Esophagus squamous epithelium (tissue), 5 donors: ENCODE measurements around the gene PLK4. TPM values are rescaled to one million over a fixed set of nuclear protein-coding genes. Genes with fewer than 3 reads are reported as not detected.

Experiments
- DNase-seq: peaks from one replicate; lab custom pipeline; 2025; lab: John Stamatoyannopoulos, UW
- H3K27ac ChIP-seq, 4 donors: fragments of 200-600 bp; sonication (generic); one replicate each; pipeline ENCODE4 v1.5.1; 2016 to 2019; ENCODE audit warnings: mild to moderate bottlenecking in 1 of 4
- H3K27me3 ChIP-seq, 4 donors: fragments of 200-600 bp; sonication (generic); 1 replicate in 3 of 4; 2 replicates in 1 of 4; pipeline versions ENCODE4 v1.5.1 to v1.6.0; 2017 to 2021; ENCODE audit warnings: antibody characterized with exemption in 1 of 4
- H3K36me3 ChIP-seq, 3 donors: fragments of 200-600 bp; sonication (generic); one replicate each; pipeline ENCODE4 v1.5.1; 2016 to 2019
- H3K4me1 ChIP-seq, 3 donors: fragments of 200-600 bp; sonication (generic); one replicate each; pipeline ENCODE4 v1.5.1; 2017 to 2019
- H3K4me3 ChIP-seq, 4 donors: fragments of 200-600 bp; sonication (generic); 1 replicate in 3 of 4; 2 replicates in 1 of 4; pipeline ENCODE4 v1.5.1; 2016 to 2019; ENCODE audit warnings: mild to moderate bottlenecking in 2 of 4, moderate library complexity in 1 of 4
- H3K9me3 ChIP-seq, 3 donors: fragments of 200-600 bp; sonication (generic); one replicate each; pipeline ENCODE4 v1.5.1; 2016 to 2019
- CTCF ChIP-seq, 6 experiments: fragments of 450-650 bp in 4 of 6; fragments of 200-600 bp in 2 of 6; sonication (generic) in 2 of 6; IDR thresholded peaks; one replicate each; pipeline ENCODE4 v1.5.1; 2016 to 2019; ENCODE audit warnings: antibody characterized with exemption in 6 of 6, mild to moderate bottlenecking in 4 of 6, moderate library complexity in 4 of 6
- POLR2A ChIP-seq, 4 donors: fragments of 450-650 bp; IDR thresholded peaks; one replicate each; pipeline ENCODE4 v1.6.1; 2017; ENCODE audit warnings: antibody characterized with exemption in 4 of 4, mild to moderate bottlenecking in 4 of 4, moderate library complexity in 3 of 4
- WGBS, 2 donors: methylation state at CpG; one replicate each; pipeline ENCODE4 v1.1.5; 2018; 5-methylcytosine and 5-hydroxymethylcytosine counted together
- intact Hi-C: fragments of 100-400 bp; cut with DNase I; formaldehyde crosslinking; loops from one replicate; pipeline ENCODE4 v1.15.0; 2022
- total RNA-seq, 4 donors: library from RNA; depleted of rRNA; stranded (reverse); fragments of >200 nt; gene quantifications; one replicate each; pipeline ENCODE4 v1.1.0, GENCODE V29; 2016
- donor health status: DM: yes; HTN: yes; CAD: no.

PLK4 gene
- total RNA-seq, result 10 to 100 TPM in 2 of 4 donors, 1 to 10 TPM in 2; 3.5 to 15.1 (median 8.3) TPM

GRCh38 chr4:127880763-127881562, at the start of gene PLK4:
TSS of gene PLK4 (plus strand) at chr4:127880893. CDS start at chr4:127881135, 242 bp downstream.
- TF ChIP-seq POLR2A (IDR thresholded peaks at IDR 0.05) (peak in 2 of 4 donors; percentile 62 to 76), CTCF (IDR thresholded peaks at IDR 0.05) (no peak)
- H3K4me3 ChIP-seq, result peak within 1 kb of the TSS; percentile 74 to 93 (median 76)
- H3K27ac ChIP-seq, result peak within 1 kb of the TSS; percentile 84 to 95 (median 89)
- H3K27me3 ChIP-seq, result no peaks in the 10 kb centered on the region
- intact Hi-C loops, result no loop called here
- peaks cover 0 to 3% (median 0%) of the 10 kb centered on the region in 3 donors for H3K36me3 ChIP-seq
- no peaks in the 10 kb centered on the region for H3K9me3 ChIP-seq
- H3K4me1 ChIP-seq, result peaks cover 0 to 23% (median 6%) of the 10 kb centered on the region in 3 donors
- peak; percentile 70 for DNase-seq
- WGBS, 2 donors, result 0 to 2% methylated on average over 6 to 21 of the region's 70 CpGs

- TF ChIP-seq POLR2A (IDR thresholded peaks at IDR 0.05), result no peak
- TF ChIP-seq CTCF (IDR thresholded peaks at IDR 0.05), result no peak
- Histone ChIP-seq H3K4me3 (no peak overlapping the region), H3K27me3 (no peaks in the 10 kb centered on the region), H3K4me1 (no peaks in the 10 kb centered on the region), H3K27ac (no peak overlapping the region), H3K36me3 (peaks cover 0 to 50% (median 0%) of the 10 kb centered on the region in 3 donors), H3K9me3 (no peaks in the 10 kb centered on the region)
- intact Hi-C loops, result no loop called here
- DNase-seq, result no peak
- WGBS, 2 donors, result 82 to 86% methylated on average over 4 of the region's 4 CpGs
Measured at GRCh38 chr4:127832585-127832984, 48.1 kb upstream of the PLK4 start.

- no peak for DNase-seq
- Histone ChIP-seq H3K4me3 (no peak overlapping the region), H3K27ac (no peak overlapping the region), H3K36me3 (no peaks in the 10 kb centered on the region), H3K9me3 (peaks cover 0 to 15% (median 0%) of the 10 kb centered on the region in 3 donors), H3K27me3 (no peaks in the 10 kb centered on the region), H3K4me1 (peaks cover 0 to 28% (median 0%) of the 10 kb centered on the region in 3 donors)
- intact Hi-C loops, result no loop called here
- TF ChIP-seq POLR2A (IDR thresholded peaks at IDR 0.05), result no peak
- no peak for TF ChIP-seq CTCF (IDR thresholded peaks at IDR 0.05)
- WGBS, 2 donors, result 91 to 96% methylated on average over 10 to 11 of the region's 12 CpGs
Measured at GRCh38 chr4:127843704-127844600, 36.7 kb upstream of the PLK4 start.

GRCh38 chr4:127844601-127845116, 36.0 kb upstream of the PLK4 start:
- WGBS, 2 donors, result 42 to 67% methylated on average over 4 to 5 of the region's 5 CpGs
- Histone ChIP-seq H3K4me3 (no peak overlapping the region), H3K4me1 (peaks cover 0 to 28% (median 0%) of the 10 kb centered on the region in 3 donors), H3K27ac (no peak overlapping the region), H3K36me3 (no peaks in the 10 kb centered on the region), H3K9me3 (peaks cover 0 to 20% (median under 1%) of the 10 kb centered on the region in 3 donors), H3K27me3 (no peaks in the 10 kb centered on the region)
- TF ChIP-seq CTCF (IDR thresholded peaks at IDR 0.05) (peak in 1 of 6 experiments; percentile 16), POLR2A (IDR thresholded peaks at IDR 0.05) (no peak)
- intact Hi-C loops, result no loop called here
- no peak for DNase-seq
